ENCODE results near the gene SV2C. TPM values are rescaled to one million over a fixed set of nuclear protein-coding genes. Genes with fewer than 3 reads are reported as not detected.

Gene SV2C
- total and polyA plus RNA-seq, 10 of the 15 experiments (the other 5 are each of a cell fraction or from before 2014, with no cell fraction given) = under 0.01 to 1.1 (median 0.63) TPM

- FAIRE-seq (no peak), ATAC-seq (no peak), DNase-seq (ENCODE audit: low read depth, low spot score) (no peak)
- H3K9ac ChIP-seq (ENCODE audit: control insufficient read depth, insufficient read depth, low read length) = no peak overlapping the region
- intact Hi-C loops (cut with micrococcal nuclease; ENCODE audit: unreplicated experiment) = loop anchor here (2.0 to 10.0 kb wide), 7 partner anchors 83 to 1491 kb away; partner anchors contain the start of genes ANKRD31, GFM2, NSA2 and POC5
- RAD21 ChIA-PET (ENCODE audit: unreplicated experiment) = interaction anchor here (1.0 to 1.4 kb wide), 2 partner anchors 51 to 325 kb away, joined by 3 to 4 read pairs; no protein-coding TSS in a partner anchor
- 18% methylated on average over 3 of the region's 3 CpGs for WGBS (ENCODE audit: insufficient coverage, insufficient replicate concordance, low lambda C conversion rate, missing lambda C conversion rate)
- H3K4me2 ChIP-seq (ENCODE audit: control insufficient read depth, insufficient read depth) = no peak overlapping the region
- in situ Hi-C loops (cut with MboI) = loop anchor here (5.0 kb wide), 1 partner anchor 181 kb away; no protein-coding TSS in a partner anchor
- H3K36me3 ChIP-seq (ENCODE audit: control insufficient read depth in 2 of 2, insufficient read depth in 2 of 2, low read length in 1 of 2) = no peaks in the 10 kb centered on the region
- no peak overlapping the region for H3K4me3 ChIP-seq
- SMC1A ChIA-PET (ENCODE audit: uncharacterized antibody, unreplicated experiment) = interaction anchor here (0.6 to 4.1 kb wide), 5 partner anchors 183 to 523 kb away, joined by 3 to 31 read pairs (median 3); no protein-coding TSS in a partner anchor
- H3K4me1 ChIP-seq (ENCODE audit: control insufficient read depth, insufficient read depth, low read length) = peaks cover 3% of the 10 kb centered on the region; the same call in 1 of the 2 replicates
- CTCF ChIA-PET = interaction anchor here (0.8 to 1.2 kb wide), 3 partner anchors 83 to 523 kb away, joined by 3 read pairs; no protein-coding TSS in a partner anchor
- no peaks in the 10 kb centered on the region for H4K20me1 ChIP-seq (ENCODE audit: control insufficient read depth, insufficient read depth)
- H3K9me3 ChIP-seq (replicated peaks; ENCODE audit: control insufficient read depth, insufficient read depth, low read length) = no peaks in the 10 kb centered on the region
- no peak overlapping the region for H3K27ac ChIP-seq (ENCODE audit: control insufficient read depth, insufficient read depth)
- POLR2A ChIA-PET = no interaction called here
- no TSS peak for BruUV-seq (replicated peaks)
- TF ChIP-seq HDGF (IDR thresholded peaks at IDR 0.05) (no peak), PBX3 (IDR thresholded peaks at IDR 0.05; ENCODE audit: insufficient replicate concordance, low read depth, low read length) (no peak), RUNX3 (IDR thresholded peaks at IDR 0.05; ENCODE audit: low read length) (0 out of 2 replicates have a peak, but pooled peaks have one; percentile 16), TCF7 (IDR thresholded peaks at IDR 0.05; ENCODE audit: borderline replicate concordance) (no peak), STAT3 (IDR thresholded peaks at IDR 0.05; ENCODE audit: low read depth, low read length) (no peak)
- no peak overlapping the region for H2AFZ ChIP-seq (ENCODE audit: control insufficient read depth, low read depth, low read length)
- H3K79me2 ChIP-seq (ENCODE audit: control insufficient read depth, insufficient read depth, low read length) = no peaks in the 10 kb centered on the region
- no peaks in the 10 kb centered on the region for H3K27me3 ChIP-seq (replicated peaks in 1 of 2; ENCODE audit: control insufficient read depth in 2 of 2, insufficient read depth in 2 of 2, low read length in 1 of 2)
These were observed 174.7 kb downstream of the SV2C start for GRCh38 chr5:76257897-76258296.

- CTCF ChIA-PET = interaction anchor here (0.6 kb wide), 1 partner anchor 202 kb away, joined by 3 read pairs; no protein-coding TSS in a partner anchor
- 42% methylated on average over 5 of the region's 5 CpGs for WGBS (ENCODE audit: insufficient coverage, insufficient replicate concordance, low lambda C conversion rate, missing lambda C conversion rate)
- in situ Hi-C loops (cut with MboI) (no loop called here), intact Hi-C loops (cut with micrococcal nuclease; ENCODE audit: unreplicated experiment) (no loop called here)
- FAIRE-seq = no peak
- POLR2A ChIA-PET = no interaction called here
- SMC1A ChIA-PET (ENCODE audit: uncharacterized antibody, unreplicated experiment) = no interaction called here
- H3K9me3 ChIP-seq (replicated peaks; ENCODE audit: control insufficient read depth, insufficient read depth, low read length) = peaks cover 1% of the 10 kb centered on the region; the same call in 2 of the 3 replicates
- ATAC-seq = no peak
- H3K27ac ChIP-seq (ENCODE audit: control insufficient read depth, insufficient read depth) = no peak overlapping the region
- H3K36me3 ChIP-seq (ENCODE audit: control insufficient read depth in 2 of 2, insufficient read depth in 2 of 2, low read length in 1 of 2) = no peaks in the 10 kb centered on the region
- H2AFZ ChIP-seq (ENCODE audit: control insufficient read depth, low read depth, low read length) = no peak overlapping the region
- H3K4me2 ChIP-seq (ENCODE audit: control insufficient read depth, insufficient read depth) = no peak overlapping the region
- no peaks in the 10 kb centered on the region for H3K4me1 ChIP-seq (ENCODE audit: control insufficient read depth, insufficient read depth, low read length)
- no peaks in the 10 kb centered on the region for H3K79me2 ChIP-seq (ENCODE audit: control insufficient read depth, insufficient read depth, low read length)
- H3K4me3 ChIP-seq = no peak overlapping the region
- no peaks in the 10 kb centered on the region for H3K27me3 ChIP-seq (replicated peaks in 1 of 2; ENCODE audit: control insufficient read depth in 2 of 2, insufficient read depth in 2 of 2, low read length in 1 of 2)
- TF ChIP-seq CHD2 (IDR thresholded peaks at IDR 0.05; ENCODE audit: borderline replicate concordance, low read depth, low read length) (no peak), ATF7 (IDR thresholded peaks at IDR 0.05; ENCODE audit: low read depth) (no peak)
- no peak for DNase-seq (ENCODE audit: low read depth, low spot score)
- BruUV-seq (replicated peaks) = no TSS peak
- RAD21 ChIA-PET (ENCODE audit: unreplicated experiment) = interaction anchor here (0.8 kb wide), 1 partner anchor 318 kb away, joined by 3 read pairs; no protein-coding TSS in a partner anchor
- no peaks in the 10 kb centered on the region for H4K20me1 ChIP-seq (ENCODE audit: control insufficient read depth, insufficient read depth)
- H3K9ac ChIP-seq (ENCODE audit: control insufficient read depth, insufficient read depth, low read length) = no peak overlapping the region
These were observed 181.5 kb downstream of the SV2C start for GRCh38 chr5:76264681-76265080.
